ENCODE data around the gene MKNK1.

DNA sequence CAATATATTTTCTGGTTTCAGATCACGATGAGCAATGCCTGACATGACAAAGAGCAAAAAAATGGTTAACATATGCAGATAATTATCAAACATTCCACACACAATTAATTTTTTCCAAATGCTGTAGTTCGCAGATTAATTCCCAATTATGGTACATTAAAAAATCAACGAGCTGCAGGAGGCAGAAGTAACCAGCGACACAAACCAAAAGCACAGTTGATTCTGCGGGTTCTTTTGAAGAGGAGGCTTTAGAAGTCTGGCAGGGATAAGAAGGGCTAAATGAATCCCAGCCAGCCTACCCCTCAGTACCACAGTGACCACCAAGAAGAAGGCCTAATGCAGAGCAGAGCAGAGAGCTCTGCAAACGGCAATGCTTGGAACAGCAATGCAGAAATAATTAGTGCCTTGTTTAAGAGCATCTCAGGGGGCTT is 35.6 kb downstream of the MKNK1 start:
- TF ChIP-seq, protein P1, sequence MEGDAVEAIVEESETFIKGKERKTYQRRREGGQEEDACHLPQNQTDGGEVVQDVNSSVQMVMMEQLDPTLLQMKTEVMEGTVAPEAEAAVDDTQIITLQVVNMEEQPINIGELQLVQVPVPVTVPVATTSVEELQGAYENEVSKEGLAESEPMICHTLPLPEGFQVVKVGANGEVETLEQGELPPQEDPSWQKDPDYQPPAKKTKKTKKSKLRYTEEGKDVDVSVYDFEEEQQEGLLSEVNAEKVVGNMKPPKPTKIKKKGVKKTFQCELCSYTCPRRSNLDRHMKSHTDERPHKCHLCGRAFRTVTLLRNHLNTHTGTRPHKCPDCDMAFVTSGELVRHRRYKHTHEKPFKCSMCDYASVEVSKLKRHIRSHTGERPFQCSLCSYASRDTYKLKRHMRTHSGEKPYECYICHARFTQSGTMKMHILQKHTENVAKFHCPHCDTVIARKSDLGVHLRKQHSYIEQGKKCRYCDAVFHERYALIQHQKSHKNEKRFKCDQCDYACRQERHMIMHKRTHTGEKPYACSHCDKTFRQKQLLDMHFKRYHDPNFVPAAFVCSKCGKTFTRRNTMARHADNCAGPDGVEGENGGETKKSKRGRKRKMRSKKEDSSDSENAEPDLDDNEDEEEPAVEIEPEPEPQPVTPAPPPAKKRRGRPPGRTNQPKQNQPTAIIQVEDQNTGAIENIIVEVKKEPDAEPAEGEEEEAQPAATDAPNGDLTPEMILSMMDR (conservative IDR thresholded peaks at IDR 0.05; ENCODE audit: low read length): no peak
- TF ChIP-seq EZH2phosphoT487 (IDR thresholded peaks at IDR 0.05; ENCODE audit: borderline replicate concordance): no peak
